Progenitor cell of endocrine pancreas (in vitro differentiated cells): ENCODE data around the gene MSI2. TPM values are rescaled to one million over a fixed set of nuclear protein-coding genes. Genes with fewer than 3 reads are reported as not detected.
A peak's percentile ranks its signal among the peaks of the same experiment; 100 is the strongest.

ENCODE experiments used
- DNase-seq: peaks from one replicate; pipeline ENCODE4 v3.0.0; 2021; ENCODE audit warnings: low spot score; ENCODE audit not compliant: unreplicated experiment
- H3K27ac Mint-ChIP-seq: 2 replicates; pipeline ENCODE4 v1.8.0; 2021; ENCODE audit warnings: mild to moderate bottlenecking, moderate library complexity, mixed read lengths
- H3K27me3 Mint-ChIP-seq: 2 replicates; pipeline ENCODE4 v1.8.0; 2021; ENCODE audit warnings: mixed read lengths
- H3K36me3 Mint-ChIP-seq: 2 replicates; pipeline ENCODE4 v1.8.0; 2022; ENCODE audit warnings: mixed read lengths; ENCODE audit not compliant: insufficient read depth
- H3K4me1 Mint-ChIP-seq: 2 replicates; pipeline ENCODE4 v1.8.0; 2021; ENCODE audit warnings: low read depth, mixed read lengths
- H3K4me3 Mint-ChIP-seq: 2 replicates; pipeline ENCODE4 v1.8.0; 2021; ENCODE audit warnings: low read depth, mild to moderate bottlenecking, moderate library complexity, mixed read lengths
- H3K9me3 Mint-ChIP-seq: 2 replicates; pipeline ENCODE4 v1.8.0; 2021; ENCODE audit warnings: low read depth, mixed read lengths
- total RNA-seq: library from RNA; stranded (reverse); gene quantifications from 2 replicates; pipeline ENCODE4 v1.2.1, GENCODE V29; 2021
- TF ChIP-seq, protein P1 (sequence below): fragments of 200-600 bp; sonication (generic); IDR thresholded peaks from one replicate; pipeline ENCODE4 v1.5.0; 2021; ENCODE audit warnings: antibody characterized with exemption, mild to moderate bottlenecking; ENCODE audit not compliant: unreplicated experiment

Gene MSI2
- total RNA-seq, 1 donor from 2014 or later = 164 TPM

DNA sequence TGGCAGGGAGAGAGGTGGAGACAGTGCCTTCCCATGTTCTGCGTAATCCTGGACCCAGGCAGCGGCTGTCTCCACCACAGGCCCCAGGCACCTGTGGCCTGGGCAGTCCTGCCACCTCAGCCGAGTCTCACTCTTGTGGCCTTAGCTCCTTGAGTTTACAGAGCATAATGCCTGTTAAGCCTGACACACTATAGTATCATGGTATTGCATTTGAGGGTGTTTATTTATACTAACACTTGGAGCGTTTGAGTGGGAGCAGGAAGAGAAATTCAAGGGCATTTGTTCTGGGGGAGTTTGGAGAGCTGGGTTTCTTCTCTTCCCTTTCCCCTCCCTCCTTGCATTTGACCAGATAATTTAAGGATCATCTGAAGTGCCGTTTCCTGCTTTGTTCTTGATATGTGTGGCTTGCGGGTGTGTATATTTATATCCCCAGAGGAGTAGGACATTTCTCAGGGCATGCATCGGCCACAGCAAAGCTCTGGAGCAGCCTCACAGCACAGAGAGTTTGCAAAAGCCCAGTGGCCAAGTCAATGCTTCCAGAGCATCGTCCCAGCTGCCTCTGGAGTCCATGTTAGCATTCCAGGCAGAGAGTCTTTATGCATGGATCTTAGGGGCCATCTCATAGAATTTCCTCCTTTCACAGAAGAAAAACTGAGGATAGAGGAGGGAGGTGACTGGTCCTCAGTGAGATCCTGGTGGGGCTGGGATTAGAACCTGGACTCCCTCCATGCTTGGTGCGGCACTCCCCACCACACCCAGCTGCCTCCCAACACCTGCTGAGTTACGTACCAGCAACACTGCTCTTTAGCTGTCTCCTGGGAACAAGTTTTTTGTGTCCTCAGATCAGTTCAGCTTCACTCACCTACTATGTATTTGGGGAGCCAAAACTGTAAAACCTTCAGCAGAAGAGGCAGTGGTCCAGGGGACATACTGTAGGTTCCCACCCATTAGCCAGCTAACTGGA lies 266.0 kb downstream of the MSI2 start:
- no peak overlapping the region for H3K4me3 Mint-ChIP-seq
- no peaks in the 10 kb centered on the region for H3K9me3 Mint-ChIP-seq
- DNase-seq = no peak
- H3K4me1 Mint-ChIP-seq = peaks cover 35% of the 10 kb centered on the region
- no peaks in the 10 kb centered on the region for H3K27me3 Mint-ChIP-seq
- no peak overlapping the region for H3K27ac Mint-ChIP-seq
- no peaks in the 10 kb centered on the region for H3K36me3 Mint-ChIP-seq
- TF ChIP-seq, protein P1, sequence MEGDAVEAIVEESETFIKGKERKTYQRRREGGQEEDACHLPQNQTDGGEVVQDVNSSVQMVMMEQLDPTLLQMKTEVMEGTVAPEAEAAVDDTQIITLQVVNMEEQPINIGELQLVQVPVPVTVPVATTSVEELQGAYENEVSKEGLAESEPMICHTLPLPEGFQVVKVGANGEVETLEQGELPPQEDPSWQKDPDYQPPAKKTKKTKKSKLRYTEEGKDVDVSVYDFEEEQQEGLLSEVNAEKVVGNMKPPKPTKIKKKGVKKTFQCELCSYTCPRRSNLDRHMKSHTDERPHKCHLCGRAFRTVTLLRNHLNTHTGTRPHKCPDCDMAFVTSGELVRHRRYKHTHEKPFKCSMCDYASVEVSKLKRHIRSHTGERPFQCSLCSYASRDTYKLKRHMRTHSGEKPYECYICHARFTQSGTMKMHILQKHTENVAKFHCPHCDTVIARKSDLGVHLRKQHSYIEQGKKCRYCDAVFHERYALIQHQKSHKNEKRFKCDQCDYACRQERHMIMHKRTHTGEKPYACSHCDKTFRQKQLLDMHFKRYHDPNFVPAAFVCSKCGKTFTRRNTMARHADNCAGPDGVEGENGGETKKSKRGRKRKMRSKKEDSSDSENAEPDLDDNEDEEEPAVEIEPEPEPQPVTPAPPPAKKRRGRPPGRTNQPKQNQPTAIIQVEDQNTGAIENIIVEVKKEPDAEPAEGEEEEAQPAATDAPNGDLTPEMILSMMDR = no peak

DNA sequence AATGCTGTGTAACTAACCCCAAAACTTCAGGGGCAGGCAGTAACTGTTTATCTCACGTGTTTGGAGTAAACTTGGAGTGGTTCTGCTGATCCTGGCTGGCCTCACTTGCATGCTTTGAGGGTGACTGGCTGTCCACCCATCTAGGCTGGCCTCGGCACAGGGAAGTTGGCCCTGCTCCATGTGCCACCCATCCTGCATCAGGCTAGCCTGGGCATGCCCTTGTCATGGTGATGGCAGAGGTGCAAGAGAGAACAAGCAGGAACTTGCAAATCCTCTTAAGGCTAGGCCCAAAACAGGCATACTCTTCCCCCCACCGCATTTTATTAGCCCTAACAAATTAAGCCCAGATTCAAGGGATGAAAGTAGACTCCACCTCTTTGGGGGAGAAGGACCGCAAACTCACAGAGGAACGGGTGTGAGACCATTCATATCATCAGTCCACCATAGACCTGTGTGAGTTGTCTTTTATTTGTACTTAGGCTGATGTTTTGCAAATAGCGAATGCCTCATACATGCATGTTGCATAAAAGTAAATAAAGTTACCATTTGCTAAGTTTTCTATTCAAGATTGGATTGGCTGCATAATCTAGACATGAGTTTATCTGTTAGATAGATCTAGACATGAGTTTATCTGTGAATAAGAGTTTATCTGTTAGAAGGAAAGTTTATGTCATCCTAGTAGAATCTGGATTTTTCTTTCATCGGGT lies 267.8 kb downstream of the MSI2 start:
- no peak for DNase-seq
- Mint-ChIP-seq H3K9me3 (no peaks in the 10 kb centered on the region), H3K36me3 (no peaks in the 10 kb centered on the region), H3K4me1 (peaks cover 18% of the 10 kb centered on the region), H3K27me3 (no peaks in the 10 kb centered on the region), H3K27ac (peak overlapping the region; percentile 21), H3K4me3 (no peak overlapping the region)
- TF ChIP-seq, protein P1 = no peak

DNA sequence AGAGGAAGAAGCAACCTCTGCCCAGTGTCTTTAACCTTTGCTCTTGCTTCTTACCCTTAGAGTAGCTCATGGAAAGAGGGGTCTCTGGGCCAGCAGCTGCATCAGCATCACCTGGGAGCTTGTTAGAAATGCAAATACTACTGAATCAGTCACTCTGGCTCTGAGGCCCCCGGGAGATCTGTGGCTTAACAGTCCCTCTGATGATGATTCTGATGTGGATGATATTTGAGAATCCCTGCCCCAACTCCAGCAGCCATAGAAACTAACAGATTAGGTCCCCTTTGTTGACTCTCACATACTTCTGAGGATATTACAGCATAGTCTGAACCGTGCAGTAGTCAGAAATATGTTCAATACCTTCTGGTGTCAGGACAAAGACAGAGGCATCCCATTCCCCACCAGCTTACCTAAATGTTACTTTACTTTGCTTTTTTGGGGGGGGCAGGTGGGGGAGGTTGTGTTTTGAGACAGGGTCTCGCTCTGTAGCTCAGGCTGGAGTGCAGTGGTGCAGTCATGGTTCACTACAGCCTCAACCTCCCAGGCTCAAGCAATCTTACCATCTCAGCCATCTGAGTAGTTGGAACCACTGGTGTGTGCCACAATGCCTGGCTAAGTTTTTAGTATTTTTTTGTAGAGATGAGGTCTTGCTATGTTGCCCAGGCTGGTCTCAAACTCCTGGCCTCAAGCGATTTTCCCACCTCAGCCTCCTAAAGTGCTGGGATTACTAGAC lies 268.7 kb downstream of the MSI2 start:
- H3K4me3 Mint-ChIP-seq = no peak overlapping the region
- no peak for DNase-seq
- TF ChIP-seq, protein P1 = no peak
- peaks cover 22% of the 10 kb centered on the region for H3K4me1 Mint-ChIP-seq
- no peaks in the 10 kb centered on the region for H3K9me3 Mint-ChIP-seq
- H3K27ac Mint-ChIP-seq = peak overlapping the region; percentile 67
- H3K27me3 Mint-ChIP-seq = no peaks in the 10 kb centered on the region
- peaks cover 2% of the 10 kb centered on the region for H3K36me3 Mint-ChIP-seq

DNA sequence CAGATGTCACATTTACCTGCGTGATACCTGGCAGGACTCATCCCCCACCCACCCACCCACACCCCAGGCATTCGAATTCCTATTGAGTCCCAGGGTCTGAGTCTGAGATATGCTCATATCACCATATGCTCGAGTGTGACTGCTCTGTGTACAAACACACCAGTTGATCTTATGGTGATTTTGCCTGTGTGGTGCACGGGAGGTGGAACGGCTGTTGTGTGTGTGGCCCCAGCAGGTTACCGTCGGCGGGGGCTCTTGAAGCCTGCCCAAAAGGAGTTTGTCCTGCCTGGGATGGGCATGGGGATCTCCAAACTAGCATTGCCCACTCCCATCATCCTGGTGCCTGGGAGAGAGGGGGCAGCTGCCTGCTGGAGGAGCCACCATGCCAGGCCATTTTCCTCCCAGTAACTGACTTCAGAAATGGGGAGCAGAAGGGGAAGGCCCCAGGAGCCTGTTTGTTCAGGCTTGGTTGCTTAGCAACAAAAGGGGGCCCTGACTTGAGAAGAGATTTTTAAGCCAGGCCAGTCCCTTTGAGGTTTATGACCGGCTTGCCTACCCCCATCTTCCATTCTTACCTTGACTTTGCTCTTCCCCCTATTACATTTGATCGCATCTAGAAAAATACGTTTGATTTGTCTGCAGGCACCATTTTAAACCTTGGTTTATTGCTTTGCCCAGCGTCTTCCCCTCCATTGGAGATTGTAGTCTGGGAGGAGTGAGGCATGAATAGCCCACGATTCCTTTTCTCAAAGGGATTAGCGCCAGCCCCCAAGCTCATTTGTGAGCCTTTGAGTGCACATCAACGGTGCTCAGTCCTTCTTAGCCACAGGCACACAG lies 271.1 kb downstream of the MSI2 start:
- H3K27ac Mint-ChIP-seq = no peak overlapping the region
- no peak overlapping the region for H3K4me3 Mint-ChIP-seq
- TF ChIP-seq, protein P1 = no peak
- H3K36me3 Mint-ChIP-seq = peaks cover 7% of the 10 kb centered on the region
- no peaks in the 10 kb centered on the region for H3K27me3 Mint-ChIP-seq
- H3K9me3 Mint-ChIP-seq = no peaks in the 10 kb centered on the region
- no peak for DNase-seq
- H3K4me1 Mint-ChIP-seq = peaks cover 39% of the 10 kb centered on the region
